ENCODE results near the gene WDTC1.
"Not testable (repeated sequence)": the region's sequence is repeated elsewhere in the genome, so short reads cannot be mapped to it uniquely, and the experiment has no call there.

GRCh38 chr1:27220702-27221497, 13.5 kb upstream of the WDTC1 start:
- TF ChIP-seq CTCF (IDR thresholded peaks at IDR 0.05); POLR2AphosphoS5 (IDR thresholded peaks at IDR 0.05; ENCODE audit: low read depth, low read length); REST (IDR thresholded peaks at IDR 0.05; ENCODE audit: insufficient read depth in 1 of 2, low read depth in 2 of 2, low read length in 1 of 2): not testable (repeated sequence)
